Hepatocyte (in vitro differentiated cells): ENCODE results near the gene WDR75.

Experiments
- CTCF ChIP-seq: fragments of 200-600 bp; sonication (generic); IDR thresholded peaks from 2 replicates; pipeline ENCODE4 v1.5.1; 2016; ENCODE audit warnings: antibody characterized with exemption, mild to moderate bottlenecking; ENCODE audit not compliant: poor library complexity
- EZH2 ChIP-seq: fragments of 200-600 bp; sonication (generic); IDR thresholded peaks from 2 replicates; pipeline ENCODE4 v1.6.1; 2016; ENCODE audit warnings: antibody characterized with exemption, mild to moderate bottlenecking, borderline replicate concordance
- EZH2phosphoT487 ChIP-seq: fragments of 200-600 bp; sonication (generic); IDR thresholded peaks from one replicate; pipeline ENCODE4 v1.6.1; 2018; ENCODE audit warnings: antibody characterized with exemption, mild to moderate bottlenecking, low read depth, moderate library complexity; ENCODE audit not compliant: unreplicated experiment, severe bottlenecking

- TF ChIP-seq CTCF (no peak), EZH2 (no peak), EZH2phosphoT487 (no peak)
These were observed 29.4 kb upstream of the WDR75 start for GRCh38 chr2:189411860-189412259.
